Esophagus muscularis mucosa (tissue), 4 donors: Measurements from ENCODE around the gene MTUS2. TPM values are rescaled to one million over a fixed set of nuclear protein-coding genes. Genes with fewer than 3 reads are reported as not detected.

Experiments used
- DNase-seq: peaks from one replicate; pipeline ENCODE4 v3.0.0-alpha.2; 2017; ENCODE audit errors: extremely low spot score
- H3K27ac ChIP-seq, 4 donors: fragments of 200-600 bp; sonication (generic); replicated peaks in 1 of 4; 1 replicate in 3 of 4; 2 replicates in 1 of 4; pipeline ENCODE4 v1.5.1; 2016 to 2019; ENCODE audit warnings: mild to moderate bottlenecking in 1 of 4
- H3K27me3 ChIP-seq, 4 donors: fragments of 200-600 bp; sonication (generic); one replicate each; pipeline versions ENCODE4 v1.5.1 to v1.6.0; 2016 to 2019
- H3K36me3 ChIP-seq, 4 donors: fragments of 200-600 bp; sonication (generic); one replicate each; pipeline ENCODE4 v1.5.1; 2016 to 2019
- H3K4me1 ChIP-seq, 4 donors: fragments of 200-600 bp; sonication (generic); one replicate each; pipeline ENCODE4 v1.5.1; 2016 to 2019
- H3K4me3 ChIP-seq, 4 donors: fragments of 200-600 bp; sonication (generic); 1 replicate in 2 of 4; 2 replicates in 2 of 4; pipeline ENCODE4 v1.5.1; 2016 to 2019; ENCODE audit warnings: mild to moderate bottlenecking in 4 of 4, moderate library complexity in 1 of 4
- H3K9me3 ChIP-seq, 4 donors: fragments of 200-600 bp; sonication (generic); 1 replicate in 3 of 4; 2 replicates in 1 of 4; pipeline ENCODE4 v1.5.1; 2016 to 2019
- CTCF ChIP-seq, 3 experiments: fragments of 200-600 bp in 2 of 3; fragments of 450-650 bp in 1 of 3; sonication (generic) in 2 of 3; IDR thresholded peaks; one replicate each; pipeline ENCODE4 v1.5.1; 2017 to 2019; ENCODE audit warnings: antibody characterized with exemption in 3 of 3, mild to moderate bottlenecking in 2 of 3, moderate library complexity in 1 of 3
- EP300 ChIP-seq: sonication (generic); formaldehyde crosslinking; IDR thresholded peaks from one replicate; pipeline ENCODE4 v1.6.1; 2017; ENCODE audit warnings: antibody characterized with exemption
- POLR2A ChIP-seq: fragments of 450-650 bp; IDR thresholded peaks from one replicate; pipeline ENCODE4 v1.6.1; 2017; ENCODE audit warnings: antibody characterized with exemption, moderate library complexity, mild to moderate bottlenecking, low read depth
- POLR2AphosphoS5 ChIP-seq, 2 donors: sonication (generic); formaldehyde crosslinking; IDR thresholded peaks; one replicate each; pipeline ENCODE4 v1.6.1; 2017; ENCODE audit warnings: antibody characterized with exemption in 2 of 2
- WGBS: methylation state at CpG from one replicate; pipeline ENCODE4 v1.1.5; 2018; 5-methylcytosine and 5-hydroxymethylcytosine counted together
- intact Hi-C: fragments of 100-400 bp; cut with DNase I; formaldehyde crosslinking; loops from one replicate; pipeline ENCODE4 v1.15.1; 2023
- total RNA-seq, 4 donors: library from RNA; depleted of rRNA; stranded (reverse); fragments of >200 nt; gene quantifications; one replicate each; pipeline versions ENCODE4 v1.1.0 to v1.2.1, GENCODE V29; 2016

The MTUS2 gene
- total RNA-seq, 4 donors from 2014 or later = 7.1 to 46.2 (median 12.8) TPM

- TF ChIP-seq EP300 (no peak), CTCF (IDR thresholded peaks at IDR 0.05) (no peak), POLR2A (no peak), POLR2AphosphoS5 (IDR thresholded peaks at IDR 0.05) (no peak)
- Histone ChIP-seq H3K4me3 (no peak overlapping the region), H3K27me3 (no peaks in the 10 kb centered on the region), H3K36me3 (no peaks in the 10 kb centered on the region), H3K4me1 (no peaks in the 10 kb centered on the region), H3K9me3 (no peaks in the 10 kb centered on the region), H3K27ac (no peak overlapping the region)
- intact Hi-C loops = no loop called here
- 60% methylated on average over 1 of the region's 2 CpGs for WGBS
- DNase-seq = no peak
Measured at GRCh38 chr13:28850226-28850625, 30.1 kb downstream of the MTUS2 start.

- Histone ChIP-seq H3K27me3 (no peaks in the 10 kb centered on the region), H3K36me3 (no peaks in the 10 kb centered on the region), H3K9me3 (no peaks in the 10 kb centered on the region), H3K4me3 (no peak overlapping the region), H3K4me1 (no peaks in the 10 kb centered on the region), H3K27ac (no peak overlapping the region)
- 84% methylated on average over 6 of the region's 6 CpGs for WGBS
- TF ChIP-seq EP300 (no peak), CTCF (IDR thresholded peaks at IDR 0.05) (no peak), POLR2A (no peak), POLR2AphosphoS5 (IDR thresholded peaks at IDR 0.05) (no peak)
- no peak for DNase-seq
- intact Hi-C loops = no loop called here
Measured at GRCh38 chr13:28851422-28851821, 31.3 kb downstream of the MTUS2 start.

GRCh38 chr13:28854657-28855056 is 34.5 kb downstream of the MTUS2 start:
- WGBS = 79% methylated on average over 4 of the region's 4 CpGs
- no peaks in the 10 kb centered on the region for H3K9me3 ChIP-seq
- DNase-seq = no peak
- peaks cover 0 to 2% (median 0%) of the 10 kb centered on the region in 4 donors for H3K4me1 ChIP-seq
- no peaks in the 10 kb centered on the region for H3K36me3 ChIP-seq
- TF ChIP-seq CTCF (IDR thresholded peaks at IDR 0.05) = no peak
- TF ChIP-seq EP300 = no peak
- no peak overlapping the region for H3K27ac ChIP-seq
- no peak overlapping the region for H3K4me3 ChIP-seq
- no peaks in the 10 kb centered on the region for H3K27me3 ChIP-seq
- intact Hi-C loops = no loop called here

DNA sequence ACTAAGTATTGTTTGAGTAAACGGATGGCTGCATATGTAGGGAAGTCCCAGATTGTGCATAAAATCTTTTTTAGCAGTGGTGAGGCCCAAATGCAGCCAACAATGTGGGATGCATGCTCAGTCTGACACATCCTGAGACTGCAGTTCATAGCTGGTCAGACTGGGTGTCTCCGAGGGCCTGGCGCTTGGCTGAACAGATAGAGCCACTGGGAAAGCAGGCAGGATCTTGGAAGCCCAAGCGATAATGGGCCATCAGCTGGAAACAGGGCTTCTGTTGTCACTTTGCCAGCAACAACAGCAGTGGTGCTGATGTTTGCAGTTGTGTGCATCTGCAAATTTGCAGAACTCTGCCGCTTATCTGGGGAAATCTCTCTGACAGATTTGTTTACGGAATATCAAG is 36.1 kb downstream of the MTUS2 start:
- Histone ChIP-seq H3K36me3 (no peaks in the 10 kb centered on the region), H3K4me1 (peaks cover 0 to 2% (median 0%) of the 10 kb centered on the region in 4 donors), H3K27me3 (no peaks in the 10 kb centered on the region), H3K27ac (no peak overlapping the region), H3K9me3 (no peaks in the 10 kb centered on the region), H3K4me3 (no peak overlapping the region)
- no peak for DNase-seq
- intact Hi-C loops = no loop called here
- TF ChIP-seq CTCF (IDR thresholded peaks at IDR 0.05) (no peak), EP300 (no peak), POLR2AphosphoS5 (IDR thresholded peaks at IDR 0.05) (no peak), POLR2A (no peak)
- WGBS = 72% methylated on average over 6 of the region's 6 CpGs

- H3K4me1 ChIP-seq = peaks cover 0 to 2% (median 0%) of the 10 kb centered on the region in 4 donors
- intact Hi-C loops = no loop called here
Measured at GRCh38 chr13:28859069-28859468, 38.9 kb downstream of the MTUS2 start.

More at GRCh38 chr13:28859069-28859468, 38.9 kb downstream of the MTUS2 start:
- 100% methylated on average over 2 of the region's 2 CpGs for WGBS
- Histone ChIP-seq H3K27ac (no peak overlapping the region), H3K36me3 (no peaks in the 10 kb centered on the region), H3K27me3 (no peaks in the 10 kb centered on the region), H3K9me3 (no peaks in the 10 kb centered on the region), H3K4me3 (no peak overlapping the region)
- TF ChIP-seq EP300 (no peak), POLR2A (no peak), POLR2AphosphoS5 (IDR thresholded peaks at IDR 0.05) (no peak), CTCF (IDR thresholded peaks at IDR 0.05) (no peak)
- no peak for DNase-seq
